H9 (cell line): ENCODE data around the gene NCKAP5. TPM values are rescaled to one million over a fixed set of nuclear protein-coding genes. Genes with fewer than 3 reads are reported as not detected.

Source experiments
- DNase-seq: peaks from one replicate; pipeline ENCODE4 v3.0.0-alpha.2; 2017
- H2AFZ ChIP-seq: one replicate; pipeline ENCODE4 v1.6.1; 2013; ENCODE audit warnings: mild to moderate bottlenecking, low read length, control low read depth, moderate library complexity
- H2AK5ac ChIP-seq: 2 replicates; pipeline ENCODE4 v1.6.1; 2013; ENCODE audit warnings: low read length, control low read depth, mixed read lengths; ENCODE audit not compliant: insufficient read length
- H2BK120ac ChIP-seq: one replicate; pipeline ENCODE4 v1.6.1; 2013; ENCODE audit warnings: low read depth, mild to moderate bottlenecking, low read length, control low read depth, inconsistent platforms; ENCODE audit not compliant: poor library complexity, severe bottlenecking
- H2BK12ac ChIP-seq: 2 replicates; pipeline ENCODE4 v1.6.1; 2013; ENCODE audit warnings: low read length, control low read depth, mixed read lengths, low read depth; ENCODE audit not compliant: insufficient read length
- H2BK15ac ChIP-seq: 2 replicates; pipeline ENCODE4 v1.6.1; 2013; ENCODE audit warnings: low read depth, low read length, control low read depth
- H2BK20ac ChIP-seq: one replicate; pipeline ENCODE4 v1.6.1; 2013; ENCODE audit warnings: low read depth, mild to moderate bottlenecking, low read length, control low read depth, inconsistent platforms; ENCODE audit not compliant: poor library complexity, severe bottlenecking
- H2BK5ac ChIP-seq: 2 replicates; pipeline ENCODE4 v1.6.1; 2013; ENCODE audit warnings: low read length, control low read depth, mixed read lengths; ENCODE audit not compliant: insufficient read length
- H3K14ac ChIP-seq: 2 replicates; pipeline ENCODE4 v1.6.1; 2013; ENCODE audit warnings: low read length, control low read depth; ENCODE audit not compliant: insufficient read depth
- H3K18ac ChIP-seq: 2 replicates; pipeline ENCODE4 v1.6.1; 2013; ENCODE audit warnings: low read depth, mild to moderate bottlenecking, mixed read lengths, low read length, control low read depth; ENCODE audit not compliant: insufficient read length
- H3K23ac ChIP-seq: 2 replicates; pipeline ENCODE4 v1.6.1; 2013; ENCODE audit warnings: low read length, control low read depth, mixed read lengths, low read depth; ENCODE audit not compliant: insufficient read length
- H3K23me2 ChIP-seq: 2 replicates; pipeline ENCODE4 v1.6.1; 2013; ENCODE audit warnings: low read depth, mild to moderate bottlenecking, mixed read lengths, low read length, control low read depth; ENCODE audit not compliant: insufficient read length, poor library complexity, severe bottlenecking
- H3K27ac ChIP-seq: 2 replicates; pipeline ENCODE4 v1.5.1; 2013; ENCODE audit warnings: low read length, control low read depth, mixed read lengths, low read depth; ENCODE audit not compliant: insufficient read length
- H3K27me3 ChIP-seq: 2 replicates; pipeline ENCODE4 v1.6.1; 2013; ENCODE audit warnings: low read length, control low read depth, inconsistent platforms; ENCODE audit not compliant: insufficient read depth
- H3K4ac ChIP-seq: 2 replicates; pipeline ENCODE4 v1.6.1; 2013; ENCODE audit warnings: low read depth, mild to moderate bottlenecking, control low read depth, inconsistent platforms, low read length, moderate library complexity
- H3K4me1 ChIP-seq: 2 replicates; pipeline ENCODE4 v1.6.1; 2013; ENCODE audit warnings: low read length, control low read depth, inconsistent platforms; ENCODE audit not compliant: insufficient read depth
- H3K4me2 ChIP-seq: 2 replicates; pipeline ENCODE4 v1.6.1; 2013; ENCODE audit warnings: low read length, control low read depth, mixed read lengths; ENCODE audit not compliant: insufficient read length, insufficient read depth
- H3K56ac ChIP-seq: 2 replicates; pipeline ENCODE4 v1.6.1; 2013; ENCODE audit warnings: low read depth, mild to moderate bottlenecking, mixed read lengths, low read length, control low read depth; ENCODE audit not compliant: insufficient read length
- H3K79me1 ChIP-seq: 2 replicates; pipeline ENCODE4 v1.6.1; 2013; ENCODE audit warnings: low read depth, mild to moderate bottlenecking, moderate library complexity, low read length, control low read depth, inconsistent platforms; ENCODE audit not compliant: insufficient read depth, poor library complexity, severe bottlenecking
- H3K79me2 ChIP-seq: 2 replicates; pipeline ENCODE4 v1.6.1; 2013; ENCODE audit warnings: low read length, control low read depth, inconsistent platforms; ENCODE audit not compliant: insufficient read depth
- H3K9ac ChIP-seq: 2 replicates; pipeline ENCODE4 v1.6.1; 2013; ENCODE audit warnings: low read length, control low read depth, mixed read lengths; ENCODE audit not compliant: insufficient read length; ENCODE audit errors: extremely low read depth
- H3K9me3 ChIP-seq: one replicate; pipeline ENCODE4 v1.6.1; 2013; ENCODE audit warnings: low read depth, low read length, inconsistent platforms; ENCODE audit not compliant: control insufficient read depth
- H3T11ph ChIP-seq: one replicate; pipeline ENCODE4 v1.6.1; 2013; ENCODE audit warnings: mild to moderate bottlenecking, low read length, control low read depth, inconsistent platforms
- H4K20me1 ChIP-seq: one replicate; pipeline ENCODE4 v1.6.1; 2013; ENCODE audit not compliant: control insufficient read depth, insufficient read length, insufficient read depth
- H4K5ac ChIP-seq: 2 replicates; pipeline ENCODE4 v1.6.1; 2013; ENCODE audit warnings: low read depth, mild to moderate bottlenecking, mixed read lengths, low read length, control low read depth; ENCODE audit not compliant: insufficient read length
- H4K8ac ChIP-seq: replicated peaks from 2 replicates; pipeline ENCODE4 v1.6.1; 2013; ENCODE audit warnings: low read length, control low read depth, mixed read lengths, low read depth; ENCODE audit not compliant: insufficient read length
- H4K91ac ChIP-seq: 2 replicates; pipeline ENCODE4 v1.6.1; 2013; ENCODE audit warnings: low read depth, mild to moderate bottlenecking, moderate library complexity, mixed read lengths, low read length, control low read depth; ENCODE audit not compliant: insufficient read length
- H3K27ac Mint-ChIP-seq, 3 experiments: 2 replicates in 2 of 3; 3 replicates in 1 of 3; pipeline ENCODE4 v1.8.0; 2020 to 2021; ENCODE audit warnings: mixed read lengths in 3 of 3, mild to moderate bottlenecking in 1 of 3, moderate library complexity in 1 of 3
- H3K27me3 Mint-ChIP-seq: 2 replicates; pipeline ENCODE4 v1.8.0; 2021; ENCODE audit warnings: low read depth, mild to moderate bottlenecking, moderate library complexity, mixed read lengths
- H3K36me3 Mint-ChIP-seq, 3 experiments: 2 replicates in 2 of 3; 3 replicates in 1 of 3; pipeline ENCODE4 v1.8.0; 2020 to 2021; ENCODE audit warnings: low read depth in 3 of 3, mixed read lengths in 3 of 3; ENCODE audit not compliant: insufficient read depth in 1 of 3
- H3K4me1 Mint-ChIP-seq, 2 experiments: 2 replicates each; pipeline ENCODE4 v1.8.0; 2020; ENCODE audit warnings: mixed read lengths in 2 of 2
- H3K4me3 Mint-ChIP-seq, 2 experiments: 2 replicates in 1 of 2; 3 replicates in 1 of 2; pipeline ENCODE4 v1.8.0; 2020 to 2021; ENCODE audit warnings: mild to moderate bottlenecking in 2 of 2, mixed read lengths in 2 of 2, moderate library complexity in 1 of 2
- H3K9me3 Mint-ChIP-seq, 2 experiments: 2 replicates in 1 of 2; 3 replicates in 1 of 2; pipeline ENCODE4 v1.8.0; 2020; ENCODE audit warnings: mild to moderate bottlenecking in 2 of 2, mixed read lengths in 2 of 2, moderate library complexity in 1 of 2
- CTCF ChIP-seq: fragments of 200-600 bp; sonication (generic); conservative IDR thresholded peaks from 3 replicates; pipeline ENCODE4 v1.8.0; 2021; ENCODE audit warnings: antibody characterized with exemption, mild to moderate bottlenecking
- WGBS: extraction: QIAGEN DNeasy Blood & Tissue Kit; methylation state at CpG from one replicate; pipeline ENCODE4 v1.1.7; 2013; ENCODE audit warnings: missing lambda C conversion rate, low lambda C conversion rate, mixed read lengths; ENCODE audit not compliant: insufficient read length; ENCODE audit errors: extremely low coverage; 5-methylcytosine and 5-hydroxymethylcytosine counted together
- total RNA-seq: library from RNA; stranded (reverse); gene quantifications from 2 replicates; pipeline ENCODE4 v1.2.1, GENCODE V29; 2021

Gene NCKAP5
- total RNA-seq, 1 experiment from 2014 or later, result 0.26 TPM

GRCh38 chr2:132720393-132720792, 847.9 kb downstream of the NCKAP5 start:
- Histone ChIP-seq H3K23me2 (no peaks in the 10 kb centered on the region), H3K14ac (no peak overlapping the region; the same call in 1 of the 2 replicates), H4K8ac (no peak overlapping the region), H3K9me3 (no peaks in the 10 kb centered on the region), H4K20me1 (no peaks in the 10 kb centered on the region), H3K4me1 (no peaks in the 10 kb centered on the region), H3K79me1 (no peaks in the 10 kb centered on the region), H2BK12ac (no peak overlapping the region), H3K56ac (no peak overlapping the region), H2BK15ac (no peak overlapping the region), H3K27me3 (no peaks in the 10 kb centered on the region), H3K9ac (no peak overlapping the region), H2BK20ac (no peak overlapping the region), H2AK5ac (no peak overlapping the region), H2AFZ (no peak overlapping the region), H4K5ac (no peak overlapping the region), H3T11ph (no peak overlapping the region), H3K23ac (no peak overlapping the region), H3K4me2 (no peak overlapping the region), H2BK120ac (no peak overlapping the region), H3K27ac (no peak overlapping the region), H3K79me2 (no peaks in the 10 kb centered on the region), H3K4ac (no peak overlapping the region), H3K18ac (no peak overlapping the region), H4K91ac (no peak overlapping the region), H2BK5ac (no peak overlapping the region)
- Mint-ChIP-seq H3K4me1 (no peaks in the 10 kb centered on the region), H3K36me3 (no peaks in the 10 kb centered on the region; a peak in 1 of 7 replicates), H3K9me3 (peaks cover 0 to 4% of the 10 kb centered on the region in 2 experiments; a peak in 2 of 5 replicates), H3K27ac (no peak overlapping the region), H3K27me3 (no peaks in the 10 kb centered on the region), H3K4me3 (no peak overlapping the region)
- WGBS, result no CpG with 5 or more reads among the region's 4 CpGs
- DNase-seq, result no peak
- TF ChIP-seq CTCF, result no peak
